Medulla oblongata (tissue), 1 donor: ENCODE measurements around the gene ACKR3.

Experiments used
- DNase-seq: peaks from one replicate; pipeline ENCODE4 v3.0.0-alpha.2; 2015; ENCODE audit errors: extremely low spot score

ACKR3 gene

GRCh38 chr2:236608710-236609109 lies 39.1 kb downstream of the ACKR3 start:
- DNase-seq: no peak

- DNase-seq: no peak
Measured at GRCh38 chr2:236610991-236611821, 41.6 kb downstream of the ACKR3 start.

GRCh38 chr2:236612737-236613136 lies 43.1 kb downstream of the ACKR3 start:
- no peak for DNase-seq

- DNase-seq: no peak
Measured at GRCh38 chr2:236613612-236614011, 44.0 kb downstream of the ACKR3 start.

DNA sequence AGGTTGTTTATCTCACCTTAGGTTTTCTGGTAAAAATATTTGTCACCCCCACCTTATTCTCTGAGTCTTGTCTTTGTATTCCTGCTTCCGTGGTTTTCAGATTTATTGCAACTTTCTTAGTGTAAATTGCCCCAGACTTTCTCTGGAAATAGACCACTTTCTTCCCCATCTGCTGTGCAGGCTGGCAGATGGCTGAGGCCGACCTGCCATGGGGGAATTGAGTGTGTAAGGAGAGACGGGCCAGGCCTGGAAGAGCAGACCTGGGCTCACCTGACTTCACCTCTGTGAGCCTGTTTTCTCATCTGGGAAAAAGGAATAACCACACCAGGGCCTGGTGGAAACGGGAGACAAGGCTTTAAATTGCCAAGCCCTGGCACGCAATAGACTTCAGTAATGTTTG lies 44.9 kb downstream of the ACKR3 start:
- DNase-seq: no peak

- DNase-seq: no peak
Measured at GRCh38 chr2:236616031-236616430, 46.4 kb downstream of the ACKR3 start.

- DNase-seq: no peak
Measured at GRCh38 chr2:236616624-236617023, 47.0 kb downstream of the ACKR3 start.

DNA sequence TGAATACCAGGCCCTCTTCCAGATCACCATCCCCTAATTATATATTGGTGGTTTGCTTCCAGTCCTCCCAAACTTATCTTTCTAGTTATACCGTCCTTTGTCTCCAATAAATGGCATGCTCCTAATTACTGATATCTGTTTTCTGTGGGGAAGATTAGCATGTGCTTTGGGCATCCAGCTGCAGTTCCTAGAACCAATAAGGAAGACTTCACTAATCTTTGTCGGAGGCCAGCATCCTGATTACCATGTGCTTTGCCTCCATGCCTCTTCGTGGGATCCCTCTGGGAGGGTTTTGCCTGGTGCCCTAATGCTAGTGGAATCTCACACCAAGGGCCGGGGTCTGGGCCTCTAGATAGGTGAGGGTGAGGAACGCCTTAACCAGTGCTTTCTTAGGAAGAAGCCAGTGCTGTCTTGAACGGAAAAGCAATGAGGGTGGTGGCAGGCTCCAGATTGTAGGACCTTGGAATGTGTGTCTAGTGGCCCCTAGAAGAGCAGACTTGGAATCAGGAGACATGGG lies 47.7 kb downstream of the ACKR3 start:
- DNase-seq: no peak

- DNase-seq: no peak
Measured at GRCh38 chr2:236617796-236618195, 48.2 kb downstream of the ACKR3 start.

DNA sequence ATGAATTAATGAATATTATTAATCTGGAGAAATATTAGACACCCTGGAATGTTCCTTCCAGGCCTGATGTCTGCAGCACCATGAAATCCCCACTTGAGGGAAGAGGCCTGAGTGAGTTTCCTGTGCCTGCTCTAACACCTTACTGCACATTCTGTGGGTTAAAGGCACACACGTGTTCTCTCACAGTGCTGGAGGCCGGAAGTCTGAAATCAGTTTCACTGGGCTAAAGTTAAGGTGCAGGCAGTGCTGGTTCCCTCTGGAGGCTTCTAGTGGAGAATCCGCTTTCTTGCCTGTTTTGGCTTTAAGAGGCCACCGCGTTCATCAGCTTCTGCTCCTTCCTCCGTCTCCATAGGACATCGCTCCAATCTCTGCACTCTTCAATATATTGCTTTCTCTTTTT lies 48.7 kb downstream of the ACKR3 start:
- DNase-seq: no peak

- no peak for DNase-seq
Measured at GRCh38 chr2:236619910-236620612, 50.4 kb downstream of the ACKR3 start.

DNA sequence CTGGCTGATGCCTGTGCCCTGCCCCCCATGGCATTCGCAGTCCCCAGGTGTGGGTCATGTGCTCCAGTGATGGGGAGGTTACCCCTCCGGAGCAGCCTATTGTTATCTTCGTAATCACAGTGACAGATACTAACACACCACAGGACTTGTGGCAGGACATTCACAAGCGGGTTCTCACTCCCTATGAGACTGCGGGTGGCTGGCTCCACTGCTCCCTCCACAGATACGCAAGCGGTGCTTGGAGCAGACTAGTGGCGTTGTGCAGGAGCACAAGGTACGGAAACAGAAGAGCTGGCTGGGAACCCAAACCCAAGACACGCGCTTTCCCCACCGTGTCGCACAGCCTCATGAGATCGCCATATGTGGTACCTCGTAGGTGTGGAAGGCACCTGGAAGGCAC lies 52.2 kb downstream of the ACKR3 start:
- no peak for DNase-seq

GRCh38 chr2:236622201-236622600 lies 52.6 kb downstream of the ACKR3 start:
- DNase-seq: no peak

DNA sequence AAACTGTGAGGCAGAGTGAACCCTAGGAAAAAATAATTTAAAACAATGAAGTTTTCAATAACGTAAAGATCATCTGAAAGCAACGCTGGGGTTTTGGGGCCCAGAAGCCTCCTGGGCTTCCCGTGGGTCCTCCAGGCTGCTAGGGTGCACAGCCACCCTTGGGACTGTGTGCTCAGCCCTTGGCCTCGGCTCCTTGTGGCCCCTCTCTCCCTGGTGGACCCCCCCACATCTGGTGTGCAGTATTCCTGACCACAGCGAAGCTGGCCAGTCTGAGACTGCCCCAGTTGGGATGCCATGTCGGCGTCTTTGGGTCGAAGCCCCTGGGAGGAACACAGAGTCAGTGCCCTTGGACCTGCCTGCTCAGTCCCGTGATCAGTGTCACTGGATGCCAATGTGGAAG lies 53.0 kb downstream of the ACKR3 start:
- DNase-seq: no peak

GRCh38 chr2:236623816-236624215 lies 54.2 kb downstream of the ACKR3 start:
- no peak for DNase-seq

DNA sequence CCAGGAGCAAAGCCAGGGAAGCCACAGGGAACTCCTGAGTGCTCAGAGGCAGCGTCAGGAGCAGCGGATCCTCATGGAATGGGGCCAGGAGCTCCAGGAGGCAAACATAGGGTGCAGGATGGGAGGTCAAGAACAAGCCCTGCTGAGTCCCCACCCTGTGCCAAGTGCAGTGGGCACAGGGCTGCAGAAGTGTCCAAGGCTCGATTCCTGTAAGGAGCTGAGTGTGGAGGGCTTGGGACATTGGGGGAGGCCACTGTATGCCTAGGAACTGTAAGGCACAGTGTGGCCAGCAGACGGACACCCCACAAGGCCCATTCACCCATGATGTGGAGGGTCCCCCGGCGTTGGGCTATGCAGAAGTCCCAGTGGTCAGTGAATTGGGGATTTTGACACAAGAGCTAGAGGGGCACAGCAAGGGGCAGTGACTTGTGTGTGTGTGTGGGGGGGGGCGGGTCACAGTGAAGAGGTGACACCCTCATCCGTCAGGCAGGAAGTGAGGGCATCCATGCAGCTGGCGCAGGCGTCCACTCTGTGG lies 55.6 kb downstream of the ACKR3 start:
- no peak for DNase-seq

DNA sequence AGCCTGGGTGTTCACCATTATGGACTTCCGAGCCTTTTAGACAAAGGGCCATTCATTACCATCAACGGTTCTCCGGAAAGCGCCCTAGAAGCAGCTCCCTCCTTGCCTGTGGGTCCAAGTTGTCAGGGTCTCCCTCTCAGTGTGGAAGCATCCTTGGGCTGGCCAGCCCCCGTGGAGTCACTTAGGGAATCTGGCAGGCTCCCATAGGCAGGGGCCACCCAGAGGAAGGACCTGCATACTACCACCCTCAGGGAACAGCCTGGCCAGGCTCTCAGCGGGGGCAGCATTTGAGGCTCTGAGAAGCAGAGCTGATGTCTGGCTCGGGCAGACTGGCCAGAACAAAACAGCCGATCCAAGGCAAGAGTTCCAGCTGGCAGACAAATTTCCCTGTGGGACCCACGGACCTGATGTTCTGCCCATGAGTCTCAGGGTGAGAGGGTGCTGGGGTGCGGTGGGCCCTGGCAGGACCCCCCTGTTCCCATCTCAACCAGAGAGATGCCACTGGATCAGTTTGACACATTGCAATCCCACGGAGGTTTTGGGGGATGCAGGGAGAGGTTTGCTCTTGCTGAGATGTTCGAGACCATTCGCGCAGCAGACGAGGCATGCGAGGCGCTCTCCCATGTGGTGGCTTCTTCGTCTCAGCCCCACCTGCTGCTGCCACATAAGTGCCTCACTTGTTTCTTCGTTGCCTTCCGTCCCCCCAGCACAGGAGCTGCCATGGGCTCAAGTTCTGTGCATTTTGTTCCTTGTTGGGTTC lies 56.9 kb downstream of the ACKR3 start:
- DNase-seq: peak; percentile 59

DNA sequence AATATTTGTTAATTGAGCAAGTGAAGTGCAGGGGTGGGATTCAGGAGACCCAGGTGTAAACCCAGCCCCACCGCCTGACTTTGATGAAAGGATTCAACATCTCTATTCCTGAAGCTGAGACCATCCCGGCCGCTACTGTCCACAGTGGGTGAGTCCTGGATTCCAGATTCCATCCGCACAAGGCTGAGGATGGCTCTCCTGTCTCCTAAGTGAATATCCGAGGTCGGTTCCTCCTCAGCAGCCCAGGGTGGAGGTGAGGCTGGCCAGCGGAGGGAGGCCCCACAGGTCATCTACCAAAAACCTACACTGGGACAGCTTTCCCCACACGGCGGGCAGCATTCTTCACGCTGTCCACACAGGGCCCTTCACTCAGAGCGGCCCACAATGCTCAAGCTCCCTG lies 57.6 kb downstream of the ACKR3 start:
- DNase-seq: no peak

DNA sequence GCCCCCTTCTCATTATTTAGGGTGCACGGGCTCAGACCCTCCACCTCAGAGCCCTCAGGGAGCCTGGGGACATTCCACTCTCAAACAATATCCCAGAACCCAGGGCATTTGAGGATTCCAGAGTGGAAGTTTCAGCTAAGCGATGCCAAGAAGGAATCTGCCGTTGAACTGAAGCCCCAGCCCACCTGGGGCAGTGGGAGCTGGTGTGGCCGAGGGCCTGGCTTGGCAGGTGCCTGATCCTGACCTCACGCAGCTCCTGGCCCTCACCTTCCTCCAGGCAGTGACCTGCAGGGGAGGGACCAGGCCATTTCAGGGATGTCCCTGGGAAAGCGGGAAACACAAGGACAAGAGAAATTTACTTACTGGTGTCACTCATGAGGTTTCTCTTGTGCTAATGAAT lies 58.2 kb downstream of the ACKR3 start:
- no peak for DNase-seq

- DNase-seq: no peak
Measured at GRCh38 chr2:236628256-236628901, 58.8 kb downstream of the ACKR3 start.

DNA sequence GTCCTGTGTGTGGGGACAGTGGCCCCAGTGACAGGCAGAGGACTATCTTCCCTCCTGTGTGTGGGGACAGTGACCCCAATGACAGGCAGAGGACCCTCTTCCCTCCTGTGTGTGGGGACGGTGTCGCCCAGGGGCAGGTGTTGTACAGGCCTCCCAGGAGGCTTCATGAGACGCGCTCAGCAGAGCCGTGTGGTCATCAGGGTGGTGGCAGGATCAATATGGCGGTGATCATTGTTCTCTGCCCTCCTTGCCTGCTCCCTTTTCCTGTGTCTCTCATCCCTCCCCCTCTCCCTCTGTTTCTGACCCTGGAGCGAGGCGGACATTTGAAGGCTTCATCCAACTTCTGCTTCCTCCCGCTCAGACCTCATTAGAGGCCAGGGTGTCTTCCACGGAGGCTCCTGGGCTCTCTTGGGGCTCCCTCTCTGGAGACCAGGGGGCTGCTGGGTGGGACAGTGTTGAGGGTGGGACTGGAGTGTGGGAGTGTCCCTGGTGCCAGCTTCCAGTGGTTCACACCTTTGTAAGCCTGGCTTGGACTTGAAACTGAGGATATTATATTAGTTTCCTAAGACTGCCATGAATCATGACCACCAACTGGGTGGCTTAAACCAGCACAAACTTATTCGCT lies 59.5 kb downstream of the ACKR3 start:
- no peak for DNase-seq
